ENCODE data around the gene MAP2. TPM values are rescaled to one million over a fixed set of nuclear protein-coding genes. Genes with fewer than 3 reads are reported as not detected.

MAP2 gene
- total and polyA plus RNA-seq, 10 of the 15 experiments (the other 5 are each of a cell fraction or from before 2014, with no cell fraction given), result 0.01 TPM; not detected in 9

- Histone ChIP-seq H3K9me3 (replicated peaks; ENCODE audit: control insufficient read depth, insufficient read depth, low read length) (no peaks in the 10 kb centered on the region), H3K4me2 (ENCODE audit: control insufficient read depth, insufficient read depth) (no peak overlapping the region), H2AFZ (ENCODE audit: control insufficient read depth, low read depth, low read length) (no peak overlapping the region), H3K4me3 (no peak overlapping the region), H3K27ac (ENCODE audit: control insufficient read depth, insufficient read depth) (no peak overlapping the region), H3K9ac (ENCODE audit: control insufficient read depth, insufficient read depth, low read length) (no peak overlapping the region), H3K79me2 (ENCODE audit: control insufficient read depth, insufficient read depth, low read length) (no peaks in the 10 kb centered on the region), H4K20me1 (ENCODE audit: control insufficient read depth, insufficient read depth) (no peaks in the 10 kb centered on the region), H3K27me3 (replicated peaks in 1 of 2; ENCODE audit: control insufficient read depth in 2 of 2, insufficient read depth in 2 of 2, low read length in 1 of 2) (peaks cover 0 to 2% of the 10 kb centered on the region in 2 experiments; a peak in 1 of 4 replicates), H3K36me3 (ENCODE audit: control insufficient read depth in 2 of 2, insufficient read depth in 2 of 2, low read length in 1 of 2) (no peaks in the 10 kb centered on the region), H3K4me1 (ENCODE audit: control insufficient read depth, insufficient read depth, low read length) (no peaks in the 10 kb centered on the region)
- DNase-seq (ENCODE audit: low read depth, low spot score) (no peak), ATAC-seq (no peak), FAIRE-seq (no peak)
- intact Hi-C loops (cut with micrococcal nuclease; ENCODE audit: unreplicated experiment) (no loop called here), in situ Hi-C loops (cut with MboI) (no loop called here)
- ChIA-PET SMC1A (ENCODE audit: uncharacterized antibody, unreplicated experiment) (interaction anchor here (1.4 kb wide), 1 partner anchor 10 kb away, joined by 3 read pairs; no protein-coding TSS in a partner anchor), CTCF (no interaction called here), RAD21 (ENCODE audit: unreplicated experiment) (no interaction called here), POLR2A (no interaction called here)
- TF ChIP-seq, protein P1, sequence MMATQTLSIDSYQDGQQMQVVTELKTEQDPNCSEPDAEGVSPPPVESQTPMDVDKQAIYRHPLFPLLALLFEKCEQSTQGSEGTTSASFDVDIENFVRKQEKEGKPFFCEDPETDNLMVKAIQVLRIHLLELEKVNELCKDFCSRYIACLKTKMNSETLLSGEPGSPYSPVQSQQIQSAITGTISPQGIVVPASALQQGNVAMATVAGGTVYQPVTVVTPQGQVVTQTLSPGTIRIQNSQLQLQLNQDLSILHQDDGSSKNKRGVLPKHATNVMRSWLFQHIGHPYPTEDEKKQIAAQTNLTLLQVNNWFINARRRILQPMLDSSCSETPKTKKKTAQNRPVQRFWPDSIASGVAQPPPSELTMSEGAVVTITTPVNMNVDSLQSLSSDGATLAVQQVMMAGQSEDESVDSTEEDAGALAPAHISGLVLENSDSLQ (IDR thresholded peaks at IDR 0.05), result no peak
- no peak for TF ChIP-seq EZH2 (IDR thresholded peaks at IDR 0.05; ENCODE audit: borderline replicate concordance, control insufficient read depth, low read depth, low read length)
- no peak for TF ChIP-seq CREB1 (IDR thresholded peaks at IDR 0.05; ENCODE audit: low read depth)
- no peak for TF ChIP-seq E2F8 (IDR thresholded peaks at IDR 0.05; ENCODE audit: low read depth, partially characterized antibody)
- TF ChIP-seq RELB (IDR thresholded peaks at IDR 0.05; ENCODE audit: low read depth), result no peak
- TF ChIP-seq CTCF (IDR thresholded peaks at IDR 0.05 in 2 of 3, conservative IDR thresholded peaks at IDR 0.05 in 1 of 3; ENCODE audit: control insufficient read depth in 2 of 3, extremely low read depth in 1 of 3, insufficient read depth in 1 of 3, low read depth in 3 of 3, low read length in 3 of 3), result no peak
- no peak for TF ChIP-seq KDM1A (IDR thresholded peaks at IDR 0.05; ENCODE audit: borderline replicate concordance)
- no peak for TF ChIP-seq ZBED1 (IDR thresholded peaks at IDR 0.05; ENCODE audit: borderline replicate concordance)
- no peak for TF ChIP-seq ZBTB4 (CRISPR knock-in tag; IDR thresholded peaks at IDR 0.05)
- no peak for TF ChIP-seq WRNIP1 (IDR thresholded peaks at IDR 0.05; ENCODE audit: borderline replicate concordance, low read depth, low read length)
- no peak for TF ChIP-seq SMARCA5 (IDR thresholded peaks at IDR 0.05)
- TF ChIP-seq POLR2A (IDR thresholded peaks at IDR 0.05; ENCODE audit: low read depth, low read length), result no peak
- TF ChIP-seq ZZZ3 (IDR thresholded peaks at IDR 0.05; ENCODE audit: control insufficient read depth, insufficient read length, low read depth), result no peak
- no peak for TF ChIP-seq BMI1 (IDR thresholded peaks at IDR 0.05; ENCODE audit: borderline replicate concordance)
- WGBS (ENCODE audit: insufficient coverage, insufficient replicate concordance, low lambda C conversion rate, missing lambda C conversion rate), result 2% methylated on average over 3 of the region's 3 CpGs
- BruUV-seq (replicated peaks), result no TSS peak
These were observed 349.5 kb downstream of the MAP2 start for GRCh38 chr2:209773377-209773776.

Data from GM12878 (cell line).